Endothelial cell of hepatic sinusoid (primary cell): Measurements from ENCODE around the gene CPLANE1.
"Not testable (repeated sequence)": the region's sequence is repeated elsewhere in the genome, so short reads cannot be mapped to it uniquely, and the experiment has no call there.

Experiments used
- in situ Hi-C: cut with HindIII; loops from 2 replicates; pipeline ENCODE4 v1.10.0; 2017; ENCODE audit warnings: low sequenced_read_pairs

CPLANE1 gene

DNA sequence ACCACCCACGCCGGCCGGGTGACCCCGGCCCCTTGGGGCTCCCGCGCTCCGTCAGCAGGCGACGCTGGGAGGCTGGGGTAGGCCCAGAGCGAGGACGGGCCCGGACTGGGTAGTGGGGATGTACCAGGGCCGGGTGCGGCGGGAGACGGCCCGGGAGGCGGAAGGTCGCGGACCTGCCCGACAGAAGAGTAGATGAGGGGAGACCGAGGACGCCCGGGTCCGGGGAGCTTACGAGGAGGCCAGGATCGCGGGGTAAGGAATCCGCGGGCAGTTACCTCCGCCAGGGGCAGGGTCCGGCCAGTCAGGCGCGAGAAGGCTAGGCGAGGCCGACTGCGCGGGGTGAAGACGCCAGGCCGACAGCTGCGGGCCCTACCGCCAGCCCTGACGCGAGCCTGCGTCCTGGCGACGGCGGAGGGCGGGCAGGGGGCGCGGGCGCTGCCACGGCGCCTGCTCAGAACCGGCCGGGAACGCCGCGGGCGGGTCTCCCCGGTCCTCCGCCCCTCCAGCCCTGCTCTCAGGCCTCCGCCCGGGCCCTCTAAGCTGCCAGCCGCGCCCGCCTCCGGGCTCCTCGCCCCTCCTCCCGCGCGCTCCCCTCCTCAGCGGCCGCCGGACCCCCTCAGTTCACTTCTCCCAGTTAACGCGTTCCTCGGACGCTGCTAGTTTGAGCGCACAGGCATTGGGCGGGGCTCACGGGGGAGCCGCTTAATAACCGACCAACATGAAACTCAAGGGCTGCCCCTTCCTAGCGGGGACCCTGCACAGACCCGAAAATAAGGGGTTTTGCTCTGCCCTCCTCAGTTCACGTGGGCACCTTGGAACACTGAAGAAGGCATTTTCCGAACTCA is at the start of gene CPLANE1:
Gene CPLANE1, minus strand, starts transcription at position 407 of the 845 bp plus-strand sequence. CDS start 1,678 bp downstream, outside the sequence.
- in situ Hi-C loops = no loop called here

DNA sequence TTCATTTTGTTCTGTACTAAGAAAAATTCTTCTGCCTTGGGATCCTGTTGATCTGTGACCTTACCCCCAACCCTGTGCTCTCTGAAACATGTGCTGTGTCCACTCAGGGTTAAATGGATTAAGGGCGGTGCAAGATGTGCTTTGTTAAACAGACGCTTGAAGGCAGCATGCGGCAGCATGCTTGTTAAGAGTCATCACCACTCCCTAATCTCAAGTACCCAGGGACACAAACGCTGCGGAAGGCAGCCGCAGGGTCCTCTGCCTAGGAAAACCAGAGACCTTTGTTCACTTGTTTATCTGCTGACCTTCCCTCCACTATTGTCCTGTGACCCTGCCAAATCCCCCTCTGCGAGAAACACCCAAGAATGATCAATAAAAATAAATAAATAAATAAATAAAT is 47.1 kb upstream of the CPLANE1 start:
- in situ Hi-C loops = not testable (repeated sequence)

DNA sequence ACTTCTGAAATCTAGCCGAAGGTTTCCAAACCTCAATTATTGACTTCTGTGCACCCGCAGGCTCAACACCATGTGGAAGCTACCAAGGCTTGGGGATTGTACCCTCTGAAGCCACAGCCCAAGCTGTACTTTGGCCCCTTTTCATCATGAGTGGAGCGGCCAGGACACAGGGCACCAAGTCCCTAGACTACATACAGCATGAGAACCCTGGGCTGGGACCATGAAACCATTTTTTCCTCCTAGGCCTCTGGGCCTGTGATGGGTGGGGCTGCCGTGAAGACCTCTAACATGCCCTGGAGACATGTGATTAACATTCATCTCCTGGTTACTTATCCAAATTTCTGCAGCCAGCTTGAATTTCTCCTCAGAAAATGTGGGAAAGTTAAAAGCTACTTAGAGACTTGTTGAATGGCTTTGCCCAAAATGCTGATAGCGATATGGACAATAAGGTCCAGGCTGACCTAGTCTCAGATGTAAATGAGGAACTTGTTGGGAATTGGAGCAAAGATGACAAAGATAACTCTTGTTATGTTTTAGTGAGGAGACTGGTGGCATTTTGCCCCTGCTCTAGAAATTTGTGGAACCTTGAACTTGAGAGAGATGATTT is 34.1 kb upstream of the CPLANE1 start:
- in situ Hi-C loops = no loop called here

DNA sequence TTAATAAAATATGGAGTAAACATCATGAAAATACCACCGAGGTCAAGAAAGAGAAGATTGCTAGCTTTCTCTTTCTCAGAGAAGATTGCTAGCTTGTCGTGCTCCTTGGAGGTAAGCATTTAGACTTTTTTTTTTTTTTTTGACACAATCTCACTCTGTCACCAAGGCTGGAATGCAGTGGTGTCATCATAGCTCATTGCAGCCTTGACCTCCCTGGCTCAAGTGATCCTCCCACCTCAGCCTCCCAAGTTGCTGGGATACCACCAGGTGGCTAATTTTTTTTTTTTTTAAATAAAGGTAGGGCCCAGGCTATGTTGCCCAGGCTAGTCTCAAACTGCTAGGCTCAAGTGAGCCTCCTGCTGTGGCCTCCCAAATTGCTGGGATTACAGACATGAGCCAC is 26.3 kb upstream of the CPLANE1 start:
- in situ Hi-C loops = no loop called here

DNA sequence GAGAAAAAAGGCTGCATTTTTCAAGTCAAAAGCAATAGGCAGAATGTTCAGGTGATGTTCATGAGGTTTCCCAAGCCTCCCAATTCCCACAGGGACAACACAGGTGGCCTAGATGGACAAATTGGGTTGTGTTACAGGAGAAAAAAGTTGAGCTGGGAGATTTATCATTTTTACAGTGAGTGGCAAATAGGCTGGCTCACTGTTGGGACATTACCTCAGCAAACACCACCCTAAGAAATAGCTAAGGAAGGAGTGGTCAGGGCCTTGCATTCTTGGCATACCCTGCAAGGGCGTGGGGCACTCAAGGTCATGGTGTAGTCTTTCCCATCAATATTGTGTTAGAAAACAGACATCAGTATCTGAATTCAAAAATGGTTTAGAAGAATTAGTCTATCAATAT is 23.3 kb upstream of the CPLANE1 start:
- in situ Hi-C loops = no loop called here

DNA sequence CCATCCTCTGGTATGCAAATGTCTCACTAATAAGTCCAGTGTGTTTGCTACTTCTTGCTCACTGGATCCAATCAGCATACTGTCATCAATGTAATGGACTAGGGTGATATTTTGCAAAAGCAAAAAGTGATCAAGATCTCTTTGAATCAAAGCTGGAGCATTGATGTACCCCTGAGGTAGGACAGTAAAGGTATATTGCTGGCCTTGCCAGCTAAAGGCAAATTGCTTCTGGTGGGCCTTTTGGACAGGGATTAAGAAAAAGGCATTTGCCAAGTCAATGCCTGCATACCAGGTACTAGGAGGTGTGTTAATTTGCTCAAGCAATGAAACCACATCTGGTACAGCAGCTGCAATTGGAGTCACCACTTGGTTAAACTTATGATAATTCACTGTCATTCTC is 18.9 kb upstream of the CPLANE1 start:
- in situ Hi-C loops = not testable (repeated sequence)

DNA sequence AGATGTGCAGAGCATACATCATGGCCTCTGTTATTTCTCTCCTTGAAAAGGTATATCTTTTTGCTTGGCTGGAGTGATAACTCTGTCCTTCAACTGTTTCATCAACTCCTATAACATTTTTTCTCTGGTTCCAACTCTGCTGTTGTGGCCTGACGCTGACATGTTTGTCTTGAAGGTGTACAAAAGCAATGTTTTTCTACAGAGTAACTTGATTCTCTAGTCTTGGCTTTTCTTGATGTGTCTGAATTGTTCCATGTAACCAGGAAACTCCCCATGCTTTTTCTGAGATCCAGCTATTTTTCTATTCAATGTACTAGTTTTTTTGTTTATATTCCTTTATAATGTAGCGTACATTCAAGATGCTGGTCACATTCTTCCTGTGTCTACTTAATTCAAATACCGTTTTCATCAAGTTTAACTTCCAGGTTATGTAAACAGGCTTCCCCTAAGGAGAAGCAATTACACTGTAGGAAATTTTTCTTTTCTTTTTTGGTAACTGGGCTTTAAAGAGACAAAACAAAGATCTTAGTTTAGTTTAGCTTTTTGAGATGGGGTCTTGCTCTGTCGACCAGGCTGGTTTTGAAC is 6.7 kb upstream of the CPLANE1 start:
- in situ Hi-C loops = no loop called here

DNA sequence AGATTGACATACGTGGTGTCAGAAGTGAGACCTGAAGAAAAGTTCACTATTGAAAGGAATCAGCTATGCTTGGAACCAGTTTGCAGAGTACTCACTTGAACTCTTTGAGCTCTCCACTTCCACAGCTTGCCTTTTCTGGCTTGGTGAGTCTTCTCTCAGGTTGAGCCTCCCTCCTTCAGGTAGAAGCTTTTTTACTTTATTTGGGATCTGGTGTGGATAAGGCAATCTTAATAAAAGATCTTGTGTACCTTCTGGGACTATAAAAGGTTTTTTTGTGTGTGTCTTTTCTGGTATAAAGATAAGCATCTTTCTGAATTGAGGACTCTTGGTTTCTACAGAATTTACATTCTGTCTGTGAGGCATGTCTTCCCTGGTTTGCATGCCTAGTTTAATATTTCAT is 5.4 kb upstream of the CPLANE1 start:
- in situ Hi-C loops = no loop called here

DNA sequence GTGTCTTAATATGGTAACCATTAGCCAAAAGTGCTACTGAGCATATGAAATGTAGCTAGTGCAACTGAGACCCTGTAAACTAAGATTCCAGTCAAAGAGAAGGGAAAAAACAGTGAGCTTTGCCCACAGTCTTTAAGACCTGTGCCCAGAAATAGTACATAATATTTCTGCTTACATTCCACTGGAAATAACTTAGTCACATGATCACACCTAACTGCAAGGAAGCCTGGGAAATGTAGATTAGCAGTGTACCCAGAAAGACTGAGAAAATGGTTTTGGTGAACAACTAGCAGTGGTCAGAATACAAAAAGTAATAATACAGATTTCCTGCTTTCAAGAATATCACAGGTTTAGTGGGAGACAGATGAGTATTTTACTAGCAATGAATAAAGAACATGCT is 2.5 kb upstream of the CPLANE1 start:
- in situ Hi-C loops = no loop called here

DNA sequence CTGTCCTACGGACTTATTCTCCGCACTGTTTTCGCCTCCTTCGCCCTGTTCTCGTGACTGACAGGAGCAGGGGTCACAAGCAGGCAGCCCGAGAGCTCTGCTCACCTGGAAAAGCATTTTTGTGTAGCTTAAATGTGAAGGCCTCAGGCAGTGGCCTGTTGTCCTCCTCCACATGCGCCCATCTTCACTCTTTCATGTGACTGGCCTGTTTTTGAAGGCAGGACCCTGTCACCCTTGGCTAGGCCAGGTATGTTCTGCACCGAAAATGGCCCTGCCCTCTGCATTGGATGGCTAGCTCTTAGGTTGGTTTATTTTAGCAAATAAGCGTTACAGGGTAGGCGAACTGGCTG is 614 bp upstream of the CPLANE1 start:
- in situ Hi-C loops = no loop called here

DNA sequence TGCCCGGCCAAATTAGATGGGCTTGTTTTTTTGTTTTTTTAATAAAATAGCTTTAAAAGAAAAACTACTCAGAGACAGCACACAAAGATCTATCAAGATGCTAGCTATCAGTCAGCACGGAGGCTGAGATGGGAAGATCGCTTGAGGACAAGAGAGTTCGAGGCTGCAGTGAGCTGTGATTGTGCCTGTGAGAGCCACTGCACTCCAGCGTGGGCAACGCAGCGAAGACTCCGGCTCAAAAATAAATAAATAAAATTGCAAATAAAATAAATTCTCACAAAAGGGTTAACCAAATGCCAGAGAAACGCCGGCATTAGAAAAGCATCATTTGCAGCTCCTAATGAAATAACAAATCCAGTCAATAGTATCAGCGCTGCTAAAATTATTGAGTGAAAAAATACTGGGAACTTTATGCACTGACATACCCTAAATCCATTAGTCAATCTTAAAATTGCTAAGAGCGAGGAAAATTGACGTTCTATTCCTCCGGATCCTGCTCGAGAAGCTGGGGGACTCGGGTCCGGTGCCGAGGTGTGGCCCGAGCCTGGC is 681 bp downstream of the CPLANE1 start:
- in situ Hi-C loops = no loop called here

DNA sequence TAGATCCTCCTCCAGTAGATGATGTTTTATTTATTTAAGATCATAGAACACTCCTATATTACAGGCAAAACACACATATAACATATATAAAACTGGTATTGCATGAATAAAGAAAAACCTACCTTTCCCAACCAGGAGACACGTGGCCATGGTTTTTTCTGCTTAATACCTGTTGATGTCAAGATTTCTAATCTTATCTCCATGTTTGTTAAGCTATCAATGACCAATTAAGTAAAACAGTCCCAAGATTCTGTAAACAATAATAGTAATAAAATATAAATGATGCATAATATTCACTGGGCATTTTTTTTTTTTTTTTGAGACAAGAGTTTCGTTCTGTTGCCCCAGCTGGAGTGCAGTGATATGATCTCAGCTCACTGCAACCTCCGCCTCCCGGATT is 1.7 kb downstream of the CPLANE1 start:
- in situ Hi-C loops = no loop called here

DNA sequence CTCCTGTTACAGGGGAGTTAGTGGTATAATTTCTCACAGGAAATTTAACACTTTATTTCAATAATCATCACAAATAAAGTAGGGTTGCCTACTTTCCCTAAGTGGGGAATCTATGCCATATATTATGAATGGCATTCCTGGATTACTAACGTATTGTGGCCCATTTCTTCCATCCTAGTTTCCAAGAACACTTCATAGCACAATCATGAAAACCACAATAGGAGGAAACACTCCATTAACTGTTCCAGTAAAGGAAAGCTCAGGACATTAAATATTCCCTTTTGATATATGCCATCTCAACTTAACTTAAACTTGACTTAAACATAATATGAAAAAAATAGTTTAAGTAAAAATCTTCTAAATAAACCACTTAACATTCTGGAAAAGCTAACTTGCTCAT is 2.1 kb downstream of the CPLANE1 start:
- in situ Hi-C loops = no loop called here

DNA sequence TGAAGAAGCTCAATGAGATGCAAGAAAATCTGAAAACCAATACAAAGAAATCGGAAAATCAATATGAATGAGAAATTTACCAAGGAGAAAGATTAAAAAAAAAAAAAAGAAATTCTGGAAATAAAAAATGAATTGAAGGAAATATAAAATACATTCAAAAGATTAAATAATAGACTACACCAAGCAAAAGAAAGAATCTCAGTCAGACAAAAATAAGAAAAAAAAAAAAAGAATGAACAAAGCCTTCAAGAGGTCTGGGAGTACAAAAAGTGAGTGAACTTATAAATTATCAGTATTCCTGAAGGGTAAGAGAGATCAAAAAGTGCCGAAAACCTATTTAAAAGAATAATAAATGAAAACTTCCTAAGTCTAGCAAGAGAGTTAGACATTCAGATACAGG is 14.9 kb downstream of the CPLANE1 start:
- in situ Hi-C loops = no loop called here

DNA sequence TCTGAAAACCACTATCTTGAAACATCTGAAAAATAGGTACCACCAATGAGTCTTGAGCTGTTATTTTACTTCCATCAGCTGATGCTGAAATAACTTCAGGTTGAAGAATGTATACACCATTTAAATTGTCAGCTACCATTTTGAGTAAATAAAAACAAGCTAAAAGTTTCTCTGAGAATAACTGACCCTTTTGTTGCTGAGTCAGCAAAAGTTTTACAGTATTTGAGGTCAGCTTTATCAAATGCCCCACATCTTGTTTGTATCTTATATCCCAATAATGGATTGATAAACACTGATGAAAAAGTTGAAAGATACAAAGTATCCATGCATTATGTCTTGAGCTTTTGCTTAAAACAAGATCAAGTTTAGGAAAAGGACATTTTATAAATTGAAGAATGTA is 22.8 kb downstream of the CPLANE1 start:
- in situ Hi-C loops = no loop called here

DNA sequence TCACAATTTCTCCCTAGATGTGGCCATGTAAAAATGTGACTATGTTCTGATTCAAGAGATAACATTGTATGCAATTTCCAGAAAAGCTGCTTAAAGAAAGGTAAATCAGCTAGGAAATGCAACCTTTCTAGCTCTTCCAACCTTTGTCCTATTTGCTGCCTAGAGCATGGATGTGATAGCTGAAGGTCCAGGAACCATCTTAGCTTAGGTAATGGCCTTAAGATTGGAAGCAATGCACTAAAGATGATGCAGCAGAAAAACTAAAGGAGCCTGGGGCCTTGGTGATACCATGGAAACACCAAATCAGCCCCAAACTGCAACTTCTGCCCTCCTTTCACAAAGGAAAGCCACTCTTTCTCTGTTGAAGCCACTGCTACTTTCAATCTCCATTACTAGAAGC is 27.0 kb downstream of the CPLANE1 start:
- in situ Hi-C loops = no loop called here

DNA sequence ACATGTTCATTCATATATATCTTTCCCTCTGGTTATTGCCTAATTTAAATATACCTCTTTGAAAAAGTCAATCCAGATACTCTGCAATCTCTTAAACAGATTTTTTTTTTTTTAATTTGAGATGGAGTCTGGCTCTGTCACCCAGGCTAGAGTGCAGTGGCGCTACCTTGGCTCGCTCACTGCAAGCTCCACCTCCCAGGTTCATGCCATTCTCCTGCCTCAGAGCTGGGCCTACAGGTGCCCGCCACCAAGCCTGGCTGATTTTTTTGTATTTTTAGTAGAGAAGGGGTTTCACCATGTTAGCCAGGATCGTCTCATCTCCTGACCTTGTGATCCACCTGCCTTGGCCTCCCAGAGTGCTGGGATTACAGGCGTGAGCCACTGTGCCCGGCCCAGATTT is 28.8 kb downstream of the CPLANE1 start:
- in situ Hi-C loops = not testable (repeated sequence)

DNA sequence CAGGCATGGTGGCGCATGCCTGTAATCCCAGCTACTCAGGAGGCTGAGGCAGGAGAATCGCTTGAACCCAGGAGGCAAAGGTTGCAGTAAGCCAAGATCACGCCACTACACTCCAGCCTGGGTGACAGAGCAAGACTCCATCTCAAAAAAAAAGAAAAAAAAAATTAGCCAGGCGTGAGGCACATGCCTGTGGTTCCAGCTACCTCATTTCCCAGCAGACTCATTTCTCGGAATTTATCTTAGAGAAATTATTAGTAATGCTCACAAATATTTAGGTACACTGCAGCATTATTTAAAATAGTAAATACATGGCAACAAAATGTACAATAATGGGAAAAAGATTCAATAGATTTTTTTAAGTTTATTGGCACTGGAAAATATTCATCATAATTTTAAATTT is 29.8 kb downstream of the CPLANE1 start:
- in situ Hi-C loops = loop anchor here (5.0 to 10.0 kb wide), 2 partner anchors 62 to 465 kb away; no protein-coding TSS in a partner anchor

DNA sequence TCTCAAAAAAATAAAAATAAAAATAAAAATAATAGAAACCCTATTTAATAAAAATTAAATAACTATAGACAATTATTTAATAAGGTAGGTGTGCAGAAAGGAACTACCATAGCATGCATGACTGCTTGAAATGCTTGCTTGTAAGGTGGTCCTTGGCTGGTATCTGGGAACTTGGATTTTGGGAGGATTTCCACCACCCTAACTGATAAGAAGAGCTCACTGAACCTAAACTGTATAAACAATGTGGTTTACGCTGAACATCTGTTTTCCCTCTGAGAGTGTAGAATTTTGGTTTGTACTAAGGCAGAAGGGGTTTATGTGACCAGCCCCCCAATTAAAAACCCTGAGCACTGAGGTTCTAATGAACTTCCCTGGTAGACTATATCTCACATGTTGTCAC is 31.2 kb downstream of the CPLANE1 start:
- in situ Hi-C loops = loop anchor here (5.0 to 10.0 kb wide), 2 partner anchors 61 to 463 kb away; no protein-coding TSS in a partner anchor

DNA sequence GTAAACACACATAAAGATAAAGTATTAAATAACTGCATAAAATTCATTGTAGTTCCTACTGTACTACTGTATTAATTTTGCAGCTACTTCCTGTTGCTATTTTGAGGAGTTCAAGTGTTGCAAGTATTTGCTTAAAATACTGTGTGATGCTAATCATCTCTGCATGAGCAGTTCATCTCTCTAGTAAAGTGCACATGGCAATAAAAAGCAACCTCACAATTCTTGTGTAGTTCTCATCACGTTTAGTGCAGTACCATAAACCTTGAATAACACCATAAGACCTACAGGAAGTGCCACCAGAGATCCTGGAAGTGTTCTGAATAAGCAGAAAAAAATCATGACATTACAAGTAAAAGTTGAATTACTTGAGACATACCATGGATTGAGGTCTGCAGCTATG is 34.6 kb downstream of the CPLANE1 start:
- in situ Hi-C loops = loop anchor here (10.0 kb wide), 1 partner anchor 460 kb away; no protein-coding TSS in a partner anchor

DNA sequence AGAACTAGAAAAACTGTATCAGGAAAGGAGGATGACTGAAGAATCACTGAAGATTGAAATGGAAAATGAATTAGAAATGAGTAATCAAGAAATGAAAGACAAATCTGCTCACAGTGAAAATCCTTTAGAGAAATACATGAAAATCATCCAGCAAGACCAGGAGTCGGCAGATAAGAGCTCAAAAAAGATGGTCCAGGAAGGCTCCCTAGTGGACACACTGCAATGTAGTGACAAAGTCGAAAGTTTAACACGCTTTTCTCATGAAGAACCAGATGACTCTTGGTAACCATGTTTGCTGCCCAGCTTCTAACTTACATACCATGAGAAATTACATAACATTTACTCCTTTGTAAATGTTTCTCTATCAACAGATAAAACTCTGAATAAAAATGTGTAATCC is 37.1 kb downstream of the CPLANE1 start:
- in situ Hi-C loops = loop anchor here (10.0 kb wide), 1 partner anchor 457 kb away; no protein-coding TSS in a partner anchor

DNA sequence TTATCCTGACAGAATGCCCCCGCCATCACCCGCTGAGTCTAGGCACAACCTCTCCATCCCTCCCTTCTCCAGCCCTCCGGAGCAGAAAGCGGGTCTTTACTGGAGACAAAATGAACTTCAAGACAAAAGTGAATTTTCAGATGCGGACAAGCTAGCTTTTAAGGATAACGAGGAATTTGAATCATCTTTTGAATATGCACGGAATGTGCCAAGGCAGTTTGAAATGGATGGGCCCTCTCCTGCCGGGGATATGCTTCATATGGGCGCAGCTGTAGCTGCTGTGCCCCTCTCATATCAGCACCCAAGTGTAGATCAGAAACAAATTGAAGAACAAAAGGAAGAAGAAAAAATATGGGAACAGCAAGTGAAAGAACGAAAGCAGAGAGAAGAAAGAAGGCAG is 37.5 kb downstream of the CPLANE1 start:
- in situ Hi-C loops = loop anchor here (10.0 kb wide), 1 partner anchor 457 kb away; no protein-coding TSS in a partner anchor
